Esophagus muscularis mucosa (tissue), 3 donors: Measurements from ENCODE around the gene TRAK1.

Experiments used
- POLR2A ChIP-seq: fragments of 450-650 bp; IDR thresholded peaks from one replicate; pipeline ENCODE4 v1.6.1; 2017; ENCODE audit warnings: antibody characterized with exemption, moderate library complexity, mild to moderate bottlenecking, low read depth
- POLR2AphosphoS5 ChIP-seq, 2 donors: sonication (generic); formaldehyde crosslinking; IDR thresholded peaks; one replicate each; pipeline ENCODE4 v1.6.1; 2017; ENCODE audit warnings: antibody characterized with exemption in 2 of 2
- TF ChIP-seq, protein P1 (sequence below), 3 experiments: fragments of 200-600 bp in 2 of 3; fragments of 450-650 bp in 1 of 3; sonication (generic) in 2 of 3; IDR thresholded peaks; one replicate each; pipeline ENCODE4 v1.5.1; 2017 to 2019; ENCODE audit warnings: antibody characterized with exemption in 3 of 3, mild to moderate bottlenecking in 2 of 3, moderate library complexity in 1 of 3

GRCh38 chr3:42230860-42231259, 139.7 kb downstream of the TRAK1 start:
- TF ChIP-seq, protein P1, sequence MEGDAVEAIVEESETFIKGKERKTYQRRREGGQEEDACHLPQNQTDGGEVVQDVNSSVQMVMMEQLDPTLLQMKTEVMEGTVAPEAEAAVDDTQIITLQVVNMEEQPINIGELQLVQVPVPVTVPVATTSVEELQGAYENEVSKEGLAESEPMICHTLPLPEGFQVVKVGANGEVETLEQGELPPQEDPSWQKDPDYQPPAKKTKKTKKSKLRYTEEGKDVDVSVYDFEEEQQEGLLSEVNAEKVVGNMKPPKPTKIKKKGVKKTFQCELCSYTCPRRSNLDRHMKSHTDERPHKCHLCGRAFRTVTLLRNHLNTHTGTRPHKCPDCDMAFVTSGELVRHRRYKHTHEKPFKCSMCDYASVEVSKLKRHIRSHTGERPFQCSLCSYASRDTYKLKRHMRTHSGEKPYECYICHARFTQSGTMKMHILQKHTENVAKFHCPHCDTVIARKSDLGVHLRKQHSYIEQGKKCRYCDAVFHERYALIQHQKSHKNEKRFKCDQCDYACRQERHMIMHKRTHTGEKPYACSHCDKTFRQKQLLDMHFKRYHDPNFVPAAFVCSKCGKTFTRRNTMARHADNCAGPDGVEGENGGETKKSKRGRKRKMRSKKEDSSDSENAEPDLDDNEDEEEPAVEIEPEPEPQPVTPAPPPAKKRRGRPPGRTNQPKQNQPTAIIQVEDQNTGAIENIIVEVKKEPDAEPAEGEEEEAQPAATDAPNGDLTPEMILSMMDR (IDR thresholded peaks at IDR 0.05), result no peak
- TF ChIP-seq POLR2AphosphoS5 (IDR thresholded peaks at IDR 0.05) (no peak), POLR2A (no peak)
